DOHH2 (cell line): ENCODE results near the gene CES3.

Source experiments
- H3F3A ChIP-seq: fragments of 200-600 bp; sonication (generic), shearing (Covaris generic); 2 replicates; pipeline ENCODE4 v1.6.0; 2016; ENCODE audit warnings: antibody characterized with exemption, mild to moderate bottlenecking; ENCODE audit not compliant: control insufficient read depth, insufficient read depth
- H3K27ac ChIP-seq: fragments of 200-600 bp; sonication (generic); 2 replicates; pipeline ENCODE4 v1.5.1; 2014; ENCODE audit warnings: low read depth, mild to moderate bottlenecking, low read length, moderate library complexity
- H3K27me3 ChIP-seq: fragments of 200-600 bp; sonication (generic); 2 replicates; pipeline ENCODE4 v1.6.1; 2014; ENCODE audit warnings: mild to moderate bottlenecking, low read length, mixed read lengths; ENCODE audit not compliant: control insufficient read depth
- H3K36me3 ChIP-seq: fragments of 200-600 bp; sonication (generic); 2 replicates; pipeline ENCODE4 v1.6.1; 2014; ENCODE audit warnings: mild to moderate bottlenecking, low read length, moderate library complexity, mixed read lengths; ENCODE audit not compliant: control insufficient read depth
- H3K4me1 ChIP-seq: fragments of 200-600 bp; sonication (generic); 2 replicates; pipeline ENCODE4 v1.6.1; 2014; ENCODE audit warnings: mild to moderate bottlenecking, low read length, mixed read lengths; ENCODE audit not compliant: control insufficient read depth
- H3K4me2 ChIP-seq: fragments of 200-600 bp; sonication (generic); 2 replicates; pipeline ENCODE4 v1.6.0; 2014; ENCODE audit warnings: mild to moderate bottlenecking, low read length, moderate library complexity
- H3K4me3 ChIP-seq: fragments of 200-600 bp; sonication (generic); 2 replicates; pipeline ENCODE4 v1.5.1; 2014; ENCODE audit warnings: mild to moderate bottlenecking, low read length, mixed read lengths
- H3K79me2 ChIP-seq: fragments of 200-600 bp; sonication (generic); 2 replicates; pipeline ENCODE4 v1.6.1; 2014; ENCODE audit warnings: mild to moderate bottlenecking, low read length, mixed read lengths; ENCODE audit not compliant: control insufficient read depth
- H3K9me2 ChIP-seq: fragments of 200-600 bp; sonication (generic); replicated peaks from 2 replicates; pipeline ENCODE4 v1.6.1; 2014; ENCODE audit warnings: mild to moderate bottlenecking, low read length, mixed read lengths; ENCODE audit not compliant: control insufficient read depth
- H3K9me3 ChIP-seq: fragments of 200-600 bp; sonication (generic); 2 replicates; pipeline ENCODE4 v1.6.1; 2014; ENCODE audit warnings: antibody characterized with exemption, low read length, mixed read lengths; ENCODE audit not compliant: control insufficient read depth, insufficient read depth
- H4K20me1 ChIP-seq: fragments of 200-600 bp; sonication (generic); 2 replicates; pipeline ENCODE4 v1.6.0; 2014; ENCODE audit warnings: low read depth, mild to moderate bottlenecking, antibody characterized with exemption, low read length, moderate library complexity; ENCODE audit not compliant: control insufficient read depth, insufficient read depth
- CTCF ChIP-seq: fragments of 200-600 bp; sonication (generic); IDR thresholded peaks from one replicate; pipeline ENCODE4 v1.5.1; 2014; ENCODE audit warnings: antibody characterized with exemption, mild to moderate bottlenecking, low read depth, low read length; ENCODE audit not compliant: poor library complexity, severe bottlenecking
- EZH2phosphoT487 ChIP-seq: fragments of 200-600 bp; sonication (generic); IDR thresholded peaks from 2 replicates; pipeline ENCODE4 v1.6.1; 2017; ENCODE audit warnings: borderline replicate concordance, mild to moderate bottlenecking, antibody characterized with exemption, low read length, moderate library complexity, mixed read lengths

The CES3 gene

GRCh38 chr16:66961914-66962313, 848 bp downstream of the CES3 start:
- Histone ChIP-seq H3K9me3 (no peaks in the 10 kb centered on the region), H3K27me3 (peaks cover 4% of the 10 kb centered on the region; the same call in 1 of the 2 replicates), H3K27ac (no peak overlapping the region), H3K9me2 (no peaks in the 10 kb centered on the region), H3K79me2 (no peaks in the 10 kb centered on the region), H4K20me1 (no peaks in the 10 kb centered on the region), H3K4me2 (peak overlapping the region; percentile 72), H3F3A (no peaks in the 10 kb centered on the region), H3K36me3 (no peaks in the 10 kb centered on the region), H3K4me1 (peaks cover 13% of the 10 kb centered on the region), H3K4me3 (peak overlapping the region; percentile 72)
- no peak for TF ChIP-seq EZH2phosphoT487
- no peak for TF ChIP-seq CTCF

GRCh38 chr16:66964049-66964448, 3.0 kb downstream of the CES3 start:
- Histone ChIP-seq H3K9me2 (no peaks in the 10 kb centered on the region), H3K4me1 (peaks cover 13% of the 10 kb centered on the region), H3K27ac (no peak overlapping the region), H3K4me3 (no peak overlapping the region), H3K36me3 (no peaks in the 10 kb centered on the region), H3F3A (no peaks in the 10 kb centered on the region), H3K4me2 (no peak overlapping the region), H3K9me3 (no peaks in the 10 kb centered on the region), H3K79me2 (no peaks in the 10 kb centered on the region), H3K27me3 (no peaks in the 10 kb centered on the region), H4K20me1 (no peaks in the 10 kb centered on the region)
- TF ChIP-seq EZH2phosphoT487: no peak
- TF ChIP-seq CTCF: no peak

GRCh38 chr16:66968847-66969246, 7.8 kb downstream of the CES3 start:
- no peaks in the 10 kb centered on the region for H3K79me2 ChIP-seq
- H3K9me3 ChIP-seq: no peaks in the 10 kb centered on the region
- H3K4me3 ChIP-seq: no peak overlapping the region
- TF ChIP-seq CTCF (no peak), EZH2phosphoT487 (no peak)
- H3F3A ChIP-seq: no peaks in the 10 kb centered on the region
- no peaks in the 10 kb centered on the region for H3K27me3 ChIP-seq
- H3K9me2 ChIP-seq: no peaks in the 10 kb centered on the region
- H4K20me1 ChIP-seq: 0 out of 2 replicates have a peak, but pooled peaks cover 4% of the 10 kb centered on the region
- H3K4me1 ChIP-seq: no peaks in the 10 kb centered on the region
- H3K4me2 ChIP-seq: no peak overlapping the region
- H3K36me3 ChIP-seq: no peaks in the 10 kb centered on the region
- no peak overlapping the region for H3K27ac ChIP-seq
